Measurements from ENCODE around the gene MBD3L1.

Gene MBD3L1

DNA sequence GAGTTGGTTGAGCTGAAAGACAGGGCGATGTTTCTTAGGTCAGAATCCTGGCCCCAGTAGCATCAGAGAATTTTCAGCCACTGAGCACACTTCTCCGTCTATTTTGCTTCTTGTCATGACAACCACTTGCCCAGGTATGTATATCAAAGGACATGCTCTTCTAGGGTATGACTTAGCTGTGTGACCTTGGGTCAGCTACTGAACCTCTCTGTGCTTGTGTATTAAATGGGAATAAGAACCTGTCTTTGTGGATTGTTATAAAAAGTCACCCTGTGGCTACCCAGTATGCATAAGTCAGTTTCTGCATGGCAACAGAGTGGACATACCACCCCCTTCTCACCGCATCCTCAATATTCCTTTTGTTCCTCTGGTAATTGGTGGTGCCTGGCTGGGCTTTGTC lies 26.1 kb downstream of the MBD3L1 start:
- Histone ChIP-seq H3K4me3 (replicated peaks; ENCODE audit: insufficient read depth, low read length) (no peak overlapping the region), H3K27me3 (ENCODE audit: insufficient read depth, poor library complexity, severe bottlenecking) (no peaks in the 10 kb centered on the region), H3K27ac (replicated peaks) (no peak overlapping the region)
- DNase-seq (ENCODE audit: low read depth in 1 of 2, low spot score in 1 of 2): no peak
- TF ChIP-seq GABPA (IDR thresholded peaks at IDR 0.05; ENCODE audit: low read depth) (no peak), SPI1 (IDR thresholded peaks at IDR 0.05; ENCODE audit: borderline replicate concordance, low read depth) (no peak), REST (IDR thresholded peaks at IDR 0.05; ENCODE audit: insufficient replicate concordance, low read depth) (no peak), POLR2AphosphoS5 (IDR thresholded peaks at IDR 0.05; ENCODE audit: low read depth) (no peak)
- TF ChIP-seq, protein P1, sequence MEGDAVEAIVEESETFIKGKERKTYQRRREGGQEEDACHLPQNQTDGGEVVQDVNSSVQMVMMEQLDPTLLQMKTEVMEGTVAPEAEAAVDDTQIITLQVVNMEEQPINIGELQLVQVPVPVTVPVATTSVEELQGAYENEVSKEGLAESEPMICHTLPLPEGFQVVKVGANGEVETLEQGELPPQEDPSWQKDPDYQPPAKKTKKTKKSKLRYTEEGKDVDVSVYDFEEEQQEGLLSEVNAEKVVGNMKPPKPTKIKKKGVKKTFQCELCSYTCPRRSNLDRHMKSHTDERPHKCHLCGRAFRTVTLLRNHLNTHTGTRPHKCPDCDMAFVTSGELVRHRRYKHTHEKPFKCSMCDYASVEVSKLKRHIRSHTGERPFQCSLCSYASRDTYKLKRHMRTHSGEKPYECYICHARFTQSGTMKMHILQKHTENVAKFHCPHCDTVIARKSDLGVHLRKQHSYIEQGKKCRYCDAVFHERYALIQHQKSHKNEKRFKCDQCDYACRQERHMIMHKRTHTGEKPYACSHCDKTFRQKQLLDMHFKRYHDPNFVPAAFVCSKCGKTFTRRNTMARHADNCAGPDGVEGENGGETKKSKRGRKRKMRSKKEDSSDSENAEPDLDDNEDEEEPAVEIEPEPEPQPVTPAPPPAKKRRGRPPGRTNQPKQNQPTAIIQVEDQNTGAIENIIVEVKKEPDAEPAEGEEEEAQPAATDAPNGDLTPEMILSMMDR (IDR thresholded peaks at IDR 0.05; ENCODE audit: insufficient read depth, low read length): no peak

DNA sequence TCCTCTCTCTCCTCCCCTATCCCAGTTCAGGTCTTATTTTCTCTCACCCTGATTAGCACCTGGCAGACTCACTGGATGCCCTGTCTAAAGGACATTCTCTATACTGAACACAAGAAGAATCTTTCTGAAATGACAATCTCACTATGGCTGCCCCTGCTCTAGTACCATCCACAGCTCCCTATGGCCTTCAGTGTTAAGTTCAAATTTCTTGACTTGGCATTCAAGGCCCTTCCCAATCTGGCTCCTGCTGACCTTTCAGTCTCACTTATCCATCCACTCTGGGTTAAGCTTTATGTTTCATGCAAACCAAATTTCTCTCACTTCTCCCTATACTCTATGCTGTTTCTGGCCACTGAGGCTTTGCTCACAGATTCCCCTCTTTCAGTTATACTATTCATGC lies 34.2 kb downstream of the MBD3L1 start:
- Histone ChIP-seq H3K27ac (replicated peaks) (no peak overlapping the region), H3K4me3 (replicated peaks; ENCODE audit: insufficient read depth, low read length) (no peak overlapping the region), H3K27me3 (ENCODE audit: insufficient read depth, poor library complexity, severe bottlenecking) (no peaks in the 10 kb centered on the region)
- no peak for DNase-seq (ENCODE audit: low read depth in 1 of 2, low spot score in 1 of 2)
- TF ChIP-seq SPI1 (IDR thresholded peaks at IDR 0.05; ENCODE audit: borderline replicate concordance, low read depth): no peak

DNA sequence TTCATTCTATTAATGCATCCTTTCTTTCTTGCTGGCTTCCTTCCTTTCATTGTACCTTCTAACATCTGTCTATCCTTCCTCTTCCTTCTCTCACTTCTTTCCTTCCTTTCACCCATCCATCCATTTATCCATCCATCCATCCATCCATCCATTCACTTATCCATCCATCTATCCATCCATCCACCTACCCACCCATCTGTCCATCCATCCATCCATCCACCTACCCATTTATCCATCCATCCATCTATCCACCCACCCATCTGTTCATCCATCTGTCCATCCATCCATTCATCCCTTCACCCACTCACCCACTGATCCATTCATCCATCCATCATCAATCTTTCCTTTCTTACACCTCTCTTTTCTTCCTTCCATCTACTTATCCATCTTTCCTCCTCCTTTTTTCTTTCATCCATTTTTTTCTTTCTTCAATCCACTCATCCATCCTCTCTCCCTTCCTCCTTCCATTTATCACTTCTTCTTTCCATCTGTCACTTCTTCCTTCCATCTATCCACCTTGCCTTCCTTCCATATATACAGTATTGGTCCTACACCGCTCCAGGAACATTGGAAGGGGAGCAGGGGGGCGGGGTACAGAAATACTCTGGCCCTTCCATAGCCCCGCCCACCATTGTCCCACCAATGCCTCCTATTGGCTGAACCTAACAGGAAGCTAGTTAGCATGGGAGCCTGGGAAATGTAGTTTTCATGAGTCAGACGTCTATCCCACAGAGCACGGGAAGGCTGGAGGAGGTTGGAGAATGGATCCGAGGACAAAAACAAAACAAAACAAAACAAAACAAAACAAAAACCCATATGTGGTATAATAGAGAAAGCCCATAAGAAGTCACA lies 45.9 kb downstream of the MBD3L1 start:
- no peaks in the 10 kb centered on the region for H3K27me3 ChIP-seq (ENCODE audit: insufficient read depth, poor library complexity, severe bottlenecking)
- H3K27ac ChIP-seq (replicated peaks): no peak overlapping the region
- TF ChIP-seq POLR2AphosphoS5 (IDR thresholded peaks at IDR 0.05; ENCODE audit: low read depth) (no peak), GABPA (IDR thresholded peaks at IDR 0.05; ENCODE audit: low read depth) (no peak), REST (IDR thresholded peaks at IDR 0.05; ENCODE audit: insufficient replicate concordance, low read depth) (no peak), SPI1 (IDR thresholded peaks at IDR 0.05; ENCODE audit: borderline replicate concordance, low read depth) (no peak)
- TF ChIP-seq, protein P1 (IDR thresholded peaks at IDR 0.05; ENCODE audit: insufficient read depth, low read length): no peak
- DNase-seq (ENCODE audit: low read depth in 1 of 2, low spot score in 1 of 2): no peak
- no peak overlapping the region for H3K4me3 ChIP-seq (replicated peaks; ENCODE audit: insufficient read depth, low read length)

GRCh38 chr19:8880868-8881488 lies 48.8 kb downstream of the MBD3L1 start:
- H3K27me3 ChIP-seq (ENCODE audit: insufficient read depth, poor library complexity, severe bottlenecking): no peaks in the 10 kb centered on the region
- DNase-seq (ENCODE audit: low read depth in 1 of 2, low spot score in 1 of 2): no peak
- no peak overlapping the region for H3K27ac ChIP-seq (replicated peaks)
- H3K4me3 ChIP-seq (replicated peaks; ENCODE audit: insufficient read depth, low read length): no peak overlapping the region
- TF ChIP-seq GABPA (IDR thresholded peaks at IDR 0.05; ENCODE audit: low read depth) (no peak), REST (IDR thresholded peaks at IDR 0.05; ENCODE audit: insufficient replicate concordance, low read depth) (no peak), SPI1 (IDR thresholded peaks at IDR 0.05; ENCODE audit: borderline replicate concordance, low read depth) (no peak), POLR2AphosphoS5 (IDR thresholded peaks at IDR 0.05; ENCODE audit: low read depth) (no peak)
- TF ChIP-seq, protein P1 (IDR thresholded peaks at IDR 0.05; ENCODE audit: insufficient read depth, low read length): no peak

Measured in HL-60 (cell line).